RWPE2 (cell line): ENCODE data around the gene CFAP90.

Source experiments
- ATAC-seq: fragments of 200-7000 bp; cut with Tn5 transposase; 3 replicates; pipeline ENCODE4 v1.9.1; 2021; ENCODE audit warnings: low read depth
- DNase-seq: peaks from one replicate; pipeline ENCODE4 v3.0.0-alpha.2; 2020; ENCODE audit warnings: low spot score
- H3K27ac ChIP-seq: fragments of 450-650 bp; 2 replicates; pipeline ENCODE4 v1.5.1; 2017; ENCODE audit warnings: mild to moderate bottlenecking; ENCODE audit not compliant: poor library complexity, severe bottlenecking
- H3K27me3 ChIP-seq: fragments of 250-450 bp; sonication (Bioruptor Pico); 2 replicates; pipeline ENCODE4 v1.5.1; 2021; ENCODE audit warnings: mild to moderate bottlenecking, moderate library complexity; ENCODE audit not compliant: insufficient read depth, poor library complexity, severe bottlenecking
- H3K36me3 ChIP-seq: fragments of 250-450 bp; sonication (Bioruptor Pico); 2 replicates; pipeline ENCODE4 v1.5.1; 2020; ENCODE audit warnings: low read depth, mild to moderate bottlenecking, moderate library complexity
- H3K4me1 ChIP-seq: fragments of 250-450 bp; sonication (Bioruptor Pico); 2 replicates; pipeline ENCODE4 v1.5.1; 2021; ENCODE audit warnings: mild to moderate bottlenecking, moderate library complexity; ENCODE audit not compliant: insufficient read depth, poor library complexity, severe bottlenecking
- H3K4me3 ChIP-seq: fragments of 250-450 bp; sonication (Bioruptor Pico); 2 replicates; pipeline ENCODE4 v1.5.1; 2021; ENCODE audit warnings: mild to moderate bottlenecking, moderate library complexity; ENCODE audit not compliant: severe bottlenecking
- H3K9me3 ChIP-seq: fragments of 250-450 bp; sonication (Bioruptor Pico); 2 replicates; pipeline ENCODE4 v1.5.1; 2021; ENCODE audit warnings: mild to moderate bottlenecking, moderate library complexity; ENCODE audit not compliant: severe bottlenecking
- CTCF ChIP-seq: fragments of 450-650 bp; IDR thresholded peaks from one replicate; pipeline ENCODE4 v1.5.1; 2017; ENCODE audit warnings: mild to moderate bottlenecking, moderate library complexity; ENCODE audit not compliant: poor library complexity, severe bottlenecking

The CFAP90 gene

GRCh38 chr5:7794823-7795222 lies 56.1 kb downstream of the CFAP90 start:
- DNase-seq (no peak), ATAC-seq (no peak)
- no peak for TF ChIP-seq CTCF
- Histone ChIP-seq H3K4me1 (no peaks in the 10 kb centered on the region), H3K27me3 (no peaks in the 10 kb centered on the region), H3K9me3 (no peaks in the 10 kb centered on the region), H3K36me3 (no peaks in the 10 kb centered on the region), H3K4me3 (no peak overlapping the region), H3K27ac (no peak overlapping the region)

- H3K27ac ChIP-seq, result no peak overlapping the region
- ATAC-seq (no peak; the same call in 2 of the 3 replicates), DNase-seq (no peak)
- H3K36me3 ChIP-seq, result no peaks in the 10 kb centered on the region
- no peaks in the 10 kb centered on the region for H3K4me1 ChIP-seq
- no peak for TF ChIP-seq CTCF
- H3K4me3 ChIP-seq, result no peak overlapping the region
- no peaks in the 10 kb centered on the region for H3K27me3 ChIP-seq
- no peaks in the 10 kb centered on the region for H3K9me3 ChIP-seq
Observed at GRCh38 chr5:7794311-7794710, 56.6 kb downstream of the CFAP90 start.

- no peak for DNase-seq
- Histone ChIP-seq H3K4me1 (no peaks in the 10 kb centered on the region), H3K9me3 (no peaks in the 10 kb centered on the region), H3K36me3 (no peaks in the 10 kb centered on the region), H3K27ac (no peak overlapping the region), H3K4me3 (no peak overlapping the region), H3K27me3 (peaks cover 2% of the 10 kb centered on the region)
- TF ChIP-seq CTCF, result no peak
- ATAC-seq, result no peak
Observed at GRCh38 chr5:7793895-7794294, 57.0 kb downstream of the CFAP90 start.

- Histone ChIP-seq H3K9me3 (no peaks in the 10 kb centered on the region), H3K27ac (no peak overlapping the region), H3K4me1 (no peaks in the 10 kb centered on the region), H3K4me3 (no peak overlapping the region), H3K36me3 (no peaks in the 10 kb centered on the region), H3K27me3 (peaks cover 4% of the 10 kb centered on the region)
- TF ChIP-seq CTCF, result no peak
- ATAC-seq (no peak), DNase-seq (no peak)
Observed at GRCh38 chr5:7789567-7789966, 61.4 kb downstream of the CFAP90 start.

GRCh38 chr5:7787770-7788169 lies 63.2 kb downstream of the CFAP90 start:
- Histone ChIP-seq H3K27me3 (peaks cover 4% of the 10 kb centered on the region), H3K36me3 (no peaks in the 10 kb centered on the region), H3K4me3 (no peak overlapping the region), H3K4me1 (no peaks in the 10 kb centered on the region), H3K27ac (no peak overlapping the region), H3K9me3 (no peaks in the 10 kb centered on the region)
- no peak for TF ChIP-seq CTCF
- DNase-seq (no peak), ATAC-seq (no peak)
